Body of pancreas (tissue), 4 donors: ENCODE results near the gene FKBP10. TPM values are rescaled to one million over a fixed set of nuclear protein-coding genes. Genes with fewer than 3 reads are reported as not detected.
"Not testable (repeated sequence)": the region's sequence is repeated elsewhere in the genome, so short reads cannot be mapped to it uniquely, and the experiment has no call there.

Experiments
- ATAC-seq: fragments of 150-250 bp; one replicate; pipeline ENCODE4 v1.9.1; 2016
- DNase-seq, 4 donors: peaks; one replicate each; pipeline ENCODE4 v3.0.0-alpha.2; 2019
- H3K27ac ChIP-seq, 4 donors: fragments of 200-600 bp; sonication (generic); 1 replicate in 3 of 4; 2 replicates in 1 of 4; pipeline versions ENCODE4 v1.5.1 to v1.6.1; 2016 to 2019; ENCODE audit warnings: mild to moderate bottlenecking in 1 of 4, mixed read lengths in 1 of 4, moderate library complexity in 1 of 4
- H3K27me3 ChIP-seq, 2 donors: fragments of 200-600 bp; sonication (generic); one replicate each; pipeline ENCODE4 v1.6.0; 2016; ENCODE audit warnings: mild to moderate bottlenecking in 1 of 2
- H3K36me3 ChIP-seq, 2 donors: fragments of 200-600 bp; sonication (generic); replicated peaks in 1 of 2; 2 replicates each; pipeline ENCODE4 v1.5.1; 2016; ENCODE audit warnings: low read depth in 2 of 2; ENCODE audit not compliant: insufficient read depth in 1 of 2
- H3K4me1 ChIP-seq: fragments of 200-600 bp; sonication (generic); one replicate; pipeline ENCODE4 v1.6.0; 2016
- H3K4me3 ChIP-seq, 2 donors: fragments of 200-600 bp; sonication (generic); 1 replicate in 1 of 2; 2 replicates in 1 of 2; pipeline ENCODE4 v1.5.1; 2016 to 2019
- H3K9me3 ChIP-seq, 3 donors: fragments of 200-600 bp; sonication (generic); 1 replicate in 2 of 3; 2 replicates in 1 of 3; pipeline ENCODE4 v1.5.1; 2016
- CTCF ChIP-seq, 7 experiments: fragments of 450-650 bp in 4 of 7; fragments of 200-600 bp in 3 of 7; sonication (generic) in 3 of 7; IDR thresholded peaks; one replicate each; pipeline ENCODE4 v1.5.1; 2016 to 2019; ENCODE audit warnings: antibody characterized with exemption in 7 of 7
- POLR2A ChIP-seq, 3 donors: fragments of 450-650 bp; IDR thresholded peaks; one replicate each; pipeline ENCODE4 v1.6.1; 2016; ENCODE audit warnings: antibody characterized with exemption in 3 of 3, mild to moderate bottlenecking in 2 of 3
- WGBS, 2 donors: methylation state at CpG; one replicate each; pipeline ENCODE4 v1.1.5; 2017; 5-methylcytosine and 5-hydroxymethylcytosine counted together
- intact Hi-C: fragments of 100-400 bp; cut with DNase I; formaldehyde crosslinking; loops from one replicate; pipeline ENCODE4 v1.15.1; 2023
- total RNA-seq, 2 donors: library from RNA; depleted of rRNA; stranded (reverse); fragments of >200 nt; gene quantifications; one replicate each; pipeline ENCODE4 v1.1.0, GENCODE V29; 2016

Gene FKBP10
- total RNA-seq, 2 donors from 2014 or later, result 22.3 to 33.6 TPM

DNA sequence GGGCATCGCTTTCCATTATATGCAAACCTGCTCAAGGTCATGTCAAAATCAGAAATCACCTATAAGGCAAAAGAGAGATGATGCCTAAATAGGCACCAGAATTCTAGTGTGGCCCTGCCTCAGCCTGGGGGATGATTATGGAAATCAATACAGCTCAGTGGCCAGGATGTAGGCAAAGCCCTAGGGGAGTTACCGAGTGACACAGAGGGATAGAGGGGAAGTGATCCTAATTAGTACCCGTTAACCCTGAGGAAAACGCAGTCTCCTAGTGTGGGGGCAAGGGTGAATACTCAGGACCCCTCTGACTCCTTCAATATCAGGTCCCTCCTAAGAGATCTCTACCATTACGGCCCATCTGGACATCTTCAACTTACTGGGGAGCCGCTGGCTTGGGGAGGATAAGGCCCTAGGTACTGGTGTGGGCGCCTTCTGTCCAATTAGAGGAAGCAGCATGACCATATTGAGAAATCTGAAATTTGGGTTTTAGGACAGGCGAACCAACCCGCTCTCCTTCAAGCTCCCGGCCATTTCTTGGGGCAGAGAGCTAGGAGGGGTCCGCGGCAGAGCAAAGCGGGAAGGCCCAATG lies 22.5 kb downstream of the FKBP10 start:
- DNase-seq, result no peak
- Histone ChIP-seq H3K9me3 (no peaks in the 10 kb centered on the region), H3K27me3 (no peaks in the 10 kb centered on the region), H3K36me3 (peaks cover 0 to 6% of the 10 kb centered on the region in 2 donors), H3K4me3 (peak overlapping the region; percentile 91 to 97), H3K27ac (peak overlapping the region in 3 of 4 donors; percentile 68 to 73 (median 69)), H3K4me1 (peaks cover 18% of the 10 kb centered on the region)
- WGBS, 2 donors, result 14 to 15% methylated on average over 11 to 13 of the region's 13 CpGs
- intact Hi-C loops, result no loop called here
- ATAC-seq, result peak; percentile 29
- TF ChIP-seq CTCF (IDR thresholded peaks at IDR 0.05) (no peak), POLR2A (IDR thresholded peaks at IDR 0.05) (no peak)

GRCh38 chr17:41835800-41836549 lies 23.2 kb downstream of the FKBP10 start, which contains the start of gene NT5C3B:
TSS of gene NT5C3B (minus strand) at chr17:41836232. CDS start at chr17:41836193, 39 bp downstream.
- peaks cover 18% of the 10 kb centered on the region for H3K4me1 ChIP-seq
- H3K36me3 ChIP-seq, result peaks cover 0 to 2% of the 10 kb centered on the region in 2 donors
- WGBS, 2 donors, result 0 to 1% methylated on average over 1 to 47 of the region's 72 CpGs
- peak; percentile 57 to 78 (median 66) for DNase-seq
- peak within 1 kb of the TSS; percentile 34 to 73 (median 68) for H3K27ac ChIP-seq
- no peaks in the 10 kb centered on the region for H3K27me3 ChIP-seq
- intact Hi-C loops, result no loop called here
- ATAC-seq, result peak; percentile 91
- no peaks in the 10 kb centered on the region for H3K9me3 ChIP-seq
- no peak for TF ChIP-seq CTCF (IDR thresholded peaks at IDR 0.05)
- peak; percentile 14 to 39 (median 37) for TF ChIP-seq POLR2A (IDR thresholded peaks at IDR 0.05)
- H3K4me3 ChIP-seq, result peak within 1 kb of the TSS; percentile 91 to 97

- peak overlapping the region; percentile 34 to 73 (median 68) for H3K27ac ChIP-seq
- no peak for DNase-seq
Observed at GRCh38 chr17:41836550-41837196, 23.9 kb downstream of the FKBP10 start.

DNA sequence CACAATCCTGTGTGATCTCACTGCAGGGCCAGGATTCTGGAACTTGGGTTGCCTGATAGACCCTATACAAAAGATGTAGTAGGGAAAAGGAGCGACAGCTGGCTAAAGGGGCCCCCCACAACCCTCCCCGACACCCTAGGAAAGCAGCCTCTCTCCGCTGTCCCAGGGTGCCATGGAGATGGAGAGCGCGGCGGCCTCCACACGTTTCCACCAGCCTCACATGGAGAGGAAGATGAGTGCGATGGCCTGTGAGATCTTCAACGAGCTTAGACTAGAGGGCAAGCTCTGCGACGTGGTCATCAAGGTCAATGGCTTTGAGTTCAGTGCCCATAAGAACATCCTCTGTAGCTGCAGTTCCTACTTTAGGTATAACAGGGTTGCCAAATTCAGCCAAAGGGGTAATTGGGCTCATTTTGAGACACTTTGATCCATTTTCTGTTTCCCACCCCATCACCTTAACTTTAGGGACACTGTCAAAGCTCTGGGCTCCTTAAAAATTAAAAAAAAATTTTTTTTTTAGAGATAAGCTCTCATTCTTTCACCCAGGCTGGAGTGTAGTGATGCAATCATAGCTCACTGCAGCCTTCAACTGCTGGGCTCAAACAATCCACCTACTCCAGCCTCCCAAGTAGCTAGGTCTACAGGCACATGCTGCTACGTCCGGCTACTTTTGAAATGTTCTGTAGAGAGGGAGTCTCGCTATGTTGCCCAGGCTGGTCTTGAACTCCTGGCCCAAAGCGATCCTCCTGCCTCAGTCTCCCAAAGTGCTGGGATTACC lies 25.1 kb downstream of the FKBP10 start, which contains the start of gene KLHL10:
Gene KLHL10 (plus strand): TSS at position 65 of the 778 bp plus-strand sequence. CDS start 108 bp downstream, at position 173.
- no peaks in the 10 kb centered on the region for H3K36me3 ChIP-seq
- H3K4me1 ChIP-seq, result peaks cover 18% of the 10 kb centered on the region
- H3K4me3 ChIP-seq, result no peak within 1 kb of the TSS
- DNase-seq (no peak), ATAC-seq (no peak)
- H3K9me3 ChIP-seq, result no peaks in the 10 kb centered on the region
- WGBS, 2 donors, result 94% methylated on average over 15 of the region's 15 CpGs
- intact Hi-C loops, result no loop called here
- H3K27me3 ChIP-seq, result no peaks in the 10 kb centered on the region
- H3K27ac ChIP-seq, result no peak within 1 kb of the TSS
- no peak for TF ChIP-seq CTCF (IDR thresholded peaks at IDR 0.05)
- no peak for TF ChIP-seq POLR2A (IDR thresholded peaks at IDR 0.05)

More at GRCh38 chr17:41836550-41837196, 23.9 kb downstream of the FKBP10 start:
- H3K36me3 ChIP-seq, result peaks cover 0 to under 1% of the 10 kb centered on the region in 2 donors
- peaks cover 18% of the 10 kb centered on the region for H3K4me1 ChIP-seq
- H3K9me3 ChIP-seq, result no peaks in the 10 kb centered on the region
- WGBS, 2 donors, result 35 to 40% methylated on average over 11 to 21 of the region's 21 CpGs
- TF ChIP-seq POLR2A (IDR thresholded peaks at IDR 0.05), result no peak
- no peaks in the 10 kb centered on the region for H3K27me3 ChIP-seq
- intact Hi-C loops, result no loop called here
- peak; percentile 7 for ATAC-seq
- peak overlapping the region in 1 of 2 donors; percentile 91 for H3K4me3 ChIP-seq

DNA sequence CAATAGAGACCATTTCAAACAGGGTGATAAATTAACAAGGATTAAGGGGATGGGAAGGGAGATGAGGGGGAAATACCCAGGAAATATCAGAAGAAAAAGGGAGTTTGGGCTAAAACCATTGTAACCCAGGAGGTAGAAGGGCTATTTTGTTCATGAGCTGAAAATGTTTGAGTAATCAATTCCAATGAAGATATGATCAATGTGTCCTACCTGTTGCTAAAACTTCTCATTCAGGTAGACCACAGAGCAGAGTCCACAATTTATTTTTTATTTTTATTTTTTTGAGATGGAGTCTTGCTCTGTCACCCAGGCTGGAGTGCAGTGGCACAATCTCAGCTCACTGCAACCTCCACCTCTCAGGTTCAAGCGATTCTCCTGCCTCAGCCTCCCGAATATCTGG lies 26.6 kb downstream of the FKBP10 start:
- ATAC-seq, H3K36me3 ChIP-seq, H3K27ac ChIP-seq, H3K9me3 ChIP-seq, H3K4me3 ChIP-seq, intact Hi-C loops, H3K27me3 ChIP-seq, DNase-seq: not testable (repeated sequence)
- 94 to 97% methylated on average over 2 of the region's 2 CpGs for WGBS, 2 donors
- H3K4me1 ChIP-seq, result peaks cover 18% of the 10 kb centered on the region

DNA sequence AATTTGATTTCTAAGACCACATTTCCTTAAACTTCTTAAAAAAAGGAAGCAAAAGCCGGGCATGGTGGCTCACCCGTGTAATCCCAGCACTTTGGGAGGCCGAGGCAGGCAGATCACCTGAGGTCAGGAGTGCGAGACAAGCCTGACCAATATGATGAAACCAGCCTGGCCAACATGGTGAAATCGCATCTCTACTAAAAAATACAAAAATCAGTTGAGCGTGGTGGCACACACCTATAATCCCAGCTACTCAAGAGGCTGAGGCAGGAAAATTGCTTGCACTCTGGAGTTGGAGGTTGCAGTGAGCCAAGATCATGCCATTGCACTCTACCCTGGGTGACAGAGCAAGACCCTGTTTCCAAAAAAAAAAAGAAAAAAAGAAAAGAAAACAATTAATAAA lies 28.0 kb downstream of the FKBP10 start:
- H3K27ac ChIP-seq, H3K4me3 ChIP-seq, intact Hi-C loops, H3K27me3 ChIP-seq, H3K9me3 ChIP-seq, DNase-seq, H3K4me1 ChIP-seq, H3K36me3 ChIP-seq, ATAC-seq: not testable (repeated sequence)
- WGBS, 2 donors, result 83 to 90% methylated on average over 6 of the region's 6 CpGs
